HG03139 (cell line): ENCODE measurements around the gene SMCHD1.
"Not testable (repeated sequence)": the region's sequence is repeated elsewhere in the genome, so short reads cannot be mapped to it uniquely, and the experiment has no call there.

ENCODE experiments used
- ATAC-seq: cut with Tn5 transposase; IDR thresholded peaks from one replicate; pipeline ENCODE4 v1.9.1; 2021; ENCODE audit not compliant: unreplicated experiment

SMCHD1 gene

GRCh38 chr18:2848247-2849246 is 193.0 kb downstream of the SMCHD1 start:
- ATAC-seq: no peak

- no peak for ATAC-seq
Observed at GRCh38 chr18:2850816-2851215, 195.3 kb downstream of the SMCHD1 start.

DNA sequence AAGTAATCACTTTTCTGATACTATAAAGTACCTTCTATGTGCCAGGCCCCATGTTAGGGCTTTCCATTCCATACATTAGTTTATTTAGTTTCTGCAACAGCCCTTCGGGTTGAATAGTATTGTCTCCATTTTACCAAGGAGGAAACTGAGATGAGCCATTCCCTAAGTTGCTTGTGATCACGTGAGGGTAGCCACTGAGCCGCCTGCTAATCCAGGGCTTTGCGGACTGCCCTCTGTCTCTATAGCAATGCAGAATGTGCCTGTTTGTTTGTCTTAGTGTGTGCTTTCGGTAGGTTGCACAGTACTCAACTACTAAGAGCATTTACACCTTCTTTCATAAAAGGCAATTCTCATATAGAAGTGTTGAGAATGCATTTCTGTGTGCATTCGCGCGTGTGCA is 196.2 kb downstream of the SMCHD1 start:
- no peak for ATAC-seq

- ATAC-seq: not testable (repeated sequence)
Observed at GRCh38 chr18:2852460-2852859, 196.9 kb downstream of the SMCHD1 start.

DNA sequence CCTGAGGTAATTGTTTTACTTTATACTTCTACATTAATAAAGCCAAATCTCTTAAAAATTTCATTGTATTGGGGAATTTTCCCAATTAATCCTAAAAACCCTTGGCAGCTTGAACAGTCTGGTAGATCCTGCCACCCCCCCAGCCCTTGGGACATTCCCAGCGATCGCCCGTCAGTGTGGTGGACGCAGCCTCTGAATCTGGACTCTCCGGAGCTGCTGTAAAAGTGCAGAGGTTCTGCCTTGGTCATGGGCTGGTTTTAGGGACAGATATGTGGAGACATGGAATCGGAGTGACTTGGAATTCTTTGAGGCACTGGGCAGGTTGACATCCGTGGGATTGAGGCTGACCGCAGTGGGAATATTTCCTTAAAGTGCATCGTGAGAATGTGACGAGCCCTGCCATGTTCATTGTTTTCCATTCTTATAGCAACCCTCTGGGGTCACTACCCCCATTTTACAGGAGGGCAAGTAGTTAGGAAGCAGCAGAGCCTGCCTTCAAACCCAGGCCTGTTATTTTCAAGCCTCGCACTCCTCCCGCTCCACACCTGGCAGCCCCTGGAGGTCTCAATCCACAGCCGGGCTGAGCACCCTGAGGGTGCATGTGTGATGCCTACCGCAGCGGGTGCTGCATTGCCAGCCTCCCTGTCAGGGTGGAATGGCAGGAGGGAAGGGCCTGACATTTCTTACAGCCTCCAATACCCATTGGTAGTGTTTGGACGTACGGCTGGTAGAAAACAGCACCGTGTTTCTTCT is 197.8 kb downstream of the SMCHD1 start:
- no peak for ATAC-seq

- no peak for ATAC-seq
Observed at GRCh38 chr18:2853926-2854664, 198.6 kb downstream of the SMCHD1 start.
